HG03045 (cell line): ENCODE measurements around the gene GLO1.

Source experiments
- ATAC-seq: cut with Tn5 transposase; IDR thresholded peaks from one replicate; pipeline ENCODE4 v1.9.1; 2021; ENCODE audit warnings: mild to moderate bottlenecking, moderate library complexity; ENCODE audit not compliant: unreplicated experiment

GLO1 gene

GRCh38 chr6:38702558-38703397 lies at the start of gene GLO1:
Gene GLO1, minus strand, starts transcription at chr6:38703145. Its CDS starts 91 bp downstream, at chr6:38703054.
- peak; percentile 99 for ATAC-seq

DNA sequence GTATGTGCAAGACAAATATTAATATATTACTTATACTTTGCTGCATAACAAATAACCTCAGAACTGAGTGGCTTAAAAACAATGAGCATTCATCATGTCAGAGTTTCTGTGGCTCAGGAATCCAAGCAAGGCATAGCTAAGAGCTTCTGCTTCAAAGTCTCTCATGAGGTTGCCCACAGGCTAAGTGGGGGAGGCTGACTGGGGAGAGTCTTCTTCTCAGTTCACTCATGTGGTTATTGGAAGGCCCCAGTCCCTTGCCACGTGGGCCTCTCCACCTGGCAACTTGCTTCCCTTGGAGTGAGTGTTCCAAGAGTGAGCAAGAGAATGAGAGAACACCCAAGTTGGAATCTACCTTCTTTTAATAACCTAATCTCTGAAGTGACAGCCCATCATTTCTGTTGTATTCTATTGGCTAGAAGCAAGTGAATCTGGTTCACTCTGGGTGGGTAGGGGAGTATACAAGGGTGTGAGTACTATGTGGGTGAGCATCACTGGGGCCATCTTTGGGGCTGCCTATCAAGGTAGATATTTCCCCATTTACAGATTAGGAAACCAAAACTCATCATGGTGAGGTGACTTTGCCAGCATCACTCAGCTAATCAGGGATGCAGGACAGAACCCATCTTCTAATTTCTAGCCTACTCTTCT lies 48.1 kb upstream of the GLO1 start:
- no peak for ATAC-seq

DNA sequence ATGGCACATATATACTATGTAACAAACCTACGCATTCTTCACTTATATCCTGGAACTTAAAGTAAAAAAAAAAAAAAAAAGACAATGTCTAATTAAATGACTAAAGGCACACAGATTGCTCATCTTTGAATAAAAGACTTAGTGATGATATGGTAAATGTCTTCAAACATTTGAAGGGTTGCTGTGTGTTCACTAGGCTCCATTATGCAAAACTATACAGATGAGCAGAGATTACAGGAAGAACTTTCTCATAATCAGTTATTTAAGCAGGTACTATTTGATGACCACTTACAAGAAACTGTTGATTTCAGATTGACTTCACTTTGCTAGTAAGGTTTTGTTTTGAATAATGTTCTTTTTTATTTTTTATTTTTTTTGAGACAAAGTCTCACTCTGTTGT lies 46.5 kb upstream of the GLO1 start:
- no peak for ATAC-seq

DNA sequence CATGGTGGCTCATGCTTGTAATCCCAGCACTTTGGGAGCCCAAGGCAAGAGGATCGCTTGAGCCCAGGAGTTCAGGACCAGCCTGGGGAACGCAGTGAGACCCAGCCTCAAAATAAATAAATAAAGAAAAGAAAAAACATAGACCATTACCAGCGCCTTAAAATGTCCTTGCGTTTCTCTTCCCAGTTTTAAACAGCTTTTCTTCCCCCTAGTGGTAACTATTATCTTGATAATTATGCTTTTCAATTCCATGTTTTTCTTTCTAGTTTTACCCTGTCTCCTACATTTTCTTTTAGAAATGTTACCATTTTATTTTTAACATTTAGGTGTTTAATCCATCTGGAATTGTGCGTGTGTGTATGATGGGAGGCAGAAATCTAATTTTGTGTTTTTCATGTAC lies 36.6 kb upstream of the GLO1 start:
- ATAC-seq = no peak

- no peak for ATAC-seq
These were observed 35.3 kb upstream of the GLO1 start for GRCh38 chr6:38738261-38738660.

DNA sequence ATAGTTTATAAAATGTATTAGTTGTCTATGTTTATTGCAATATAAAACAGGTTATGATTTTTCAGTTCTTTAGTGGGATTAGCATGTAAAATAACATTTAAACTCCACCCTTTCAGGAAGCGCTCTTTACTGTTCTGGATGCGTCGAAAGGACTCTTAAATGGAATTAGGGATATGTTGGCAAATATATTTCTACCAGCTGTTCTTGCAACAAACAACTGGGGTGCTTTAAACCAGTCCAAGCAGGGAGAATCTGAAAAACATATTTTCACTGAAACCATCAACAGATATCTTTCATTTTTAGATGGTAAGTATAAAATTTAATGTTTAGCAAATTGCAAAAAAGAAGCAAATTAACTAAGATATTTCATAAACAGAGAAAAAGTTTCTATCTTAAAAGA lies 34.0 kb upstream of the GLO1 start:
- no peak for ATAC-seq

- ATAC-seq = no peak
These were observed 27.4 kb upstream of the GLO1 start for GRCh38 chr6:38730140-38730862.

GRCh38 chr6:38728203-38728602 lies 25.3 kb upstream of the GLO1 start:
- ATAC-seq = no peak

- ATAC-seq = no peak
These were observed 22.7 kb upstream of the GLO1 start for GRCh38 chr6:38725414-38726183.

DNA sequence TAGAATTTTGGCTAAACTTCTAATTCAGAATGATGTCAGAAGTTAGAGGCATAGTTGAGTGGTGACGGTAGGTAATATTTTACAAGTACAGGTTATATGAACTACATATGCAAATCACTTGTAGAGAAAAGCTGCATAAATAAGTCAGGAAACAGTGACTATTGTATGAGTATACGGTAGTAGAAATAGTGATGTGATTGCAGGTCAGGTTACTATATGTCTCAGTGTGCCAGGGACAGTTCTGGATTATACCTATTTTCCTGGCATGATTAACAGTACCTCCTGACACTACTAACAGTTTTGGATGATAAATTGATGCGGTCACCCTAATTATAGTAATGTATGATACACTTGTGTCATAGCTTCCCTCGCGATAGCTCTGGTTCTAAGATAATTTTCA lies 21.4 kb upstream of the GLO1 start:
- ATAC-seq = no peak

GRCh38 chr6:38723783-38724182 lies 20.8 kb upstream of the GLO1 start:
- no peak for ATAC-seq

- no peak for ATAC-seq
These were observed 19.9 kb upstream of the GLO1 start for GRCh38 chr6:38722727-38723334.

DNA sequence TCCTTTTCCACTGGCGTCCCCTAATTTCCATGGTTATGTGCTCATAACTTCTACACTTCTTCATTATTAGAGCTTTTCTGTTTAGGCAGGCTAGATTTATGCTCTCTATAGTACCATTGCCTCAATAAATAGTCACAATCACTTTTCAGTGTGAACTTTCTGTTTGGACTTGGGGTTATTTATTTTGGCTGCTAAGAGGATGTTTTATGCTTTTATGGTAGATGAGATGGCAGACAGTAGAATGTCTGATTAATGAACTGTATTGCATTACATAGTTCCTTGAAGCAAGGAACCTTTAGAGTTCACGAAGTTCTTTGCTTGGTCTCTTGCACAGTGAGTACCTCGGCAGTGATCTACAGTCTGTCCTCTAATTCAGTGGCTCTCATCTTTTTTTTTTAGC lies 19.1 kb upstream of the GLO1 start:
- no peak for ATAC-seq

GRCh38 chr6:38720295-38720694 lies 17.4 kb upstream of the GLO1 start:
- no peak for ATAC-seq

- no peak for ATAC-seq
These were observed 16.4 kb upstream of the GLO1 start for GRCh38 chr6:38719358-38719757.

- ATAC-seq = no peak
These were observed 13.9 kb upstream of the GLO1 start for GRCh38 chr6:38716825-38717224.

- no peak for ATAC-seq
These were observed 12.2 kb upstream of the GLO1 start, which contains the start of gene DNAH8 for GRCh38 chr6:38715016-38715689. Gene DNAH8, plus strand, starts transcription at chr6:38715311. Its CDS starts 7,499 bp downstream, at chr6:38722810.

GRCh38 chr6:38714239-38715015 lies 11.5 kb upstream of the GLO1 start:
- ATAC-seq = no peak

DNA sequence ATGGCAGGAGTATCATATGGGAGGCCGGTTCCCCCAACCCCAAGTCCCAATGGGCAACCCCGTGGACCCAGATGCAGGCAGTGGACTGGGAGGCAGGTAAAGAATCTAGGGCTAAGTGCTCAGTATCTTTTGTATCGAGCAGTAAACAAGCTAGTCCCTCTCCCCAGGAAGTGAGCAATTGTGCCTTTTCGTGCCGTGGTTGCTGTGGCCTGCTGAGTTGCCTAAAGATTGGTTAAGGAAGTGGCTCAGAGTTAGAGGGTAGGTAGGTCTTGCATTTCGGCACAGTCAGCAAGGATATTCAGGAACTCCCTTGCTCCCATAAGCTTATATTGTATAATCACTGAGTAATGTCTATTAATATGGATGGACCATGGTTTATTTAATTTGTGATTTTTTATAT lies 10.9 kb upstream of the GLO1 start:
- no peak for ATAC-seq
